CD14-positive monocyte (primary cell): Measurements from ENCODE around the gene POC1A. TPM values are rescaled to one million over a fixed set of nuclear protein-coding genes. Genes with fewer than 3 reads are reported as not detected.

Experiments
- DNase-seq, 3 donors: peaks; one replicate each; pipeline ENCODE4 v3.0.0-alpha.2; 2011 to 2022
- H2AFZ ChIP-seq: 2 replicates; pipeline ENCODE4 v1.6.0; 2012; ENCODE audit warnings: mild to moderate bottlenecking, low read depth, low read length, inconsistent platforms; ENCODE audit not compliant: insufficient read depth, poor library complexity, severe bottlenecking
- H3K27ac ChIP-seq, 2 donors: 1 replicate in 1 of 2; 2 replicates in 1 of 2; pipeline ENCODE4 v1.5.1; 2012 to 2013; ENCODE audit warnings: low read length in 2 of 2, control low read depth in 1 of 2, inconsistent platforms in 1 of 2, low read depth in 1 of 2, mild to moderate bottlenecking in 1 of 2
- H3K27me3 ChIP-seq, 2 donors: one replicate each; pipeline versions ENCODE4 v1.6.0 to v1.6.1; 2011 to 2013; ENCODE audit warnings: low read length in 2 of 2; ENCODE audit not compliant: control insufficient read depth in 2 of 2, insufficient read depth in 2 of 2
- H3K36me3 ChIP-seq, 2 donors: replicated peaks in 1 of 2; 1 replicate in 1 of 2; 2 replicates in 1 of 2; pipeline versions ENCODE4 v1.5.1 to v1.6.1; 2012 to 2013; ENCODE audit warnings: low read length in 2 of 2, control low read depth in 1 of 2, inconsistent platforms in 1 of 2, mild to moderate bottlenecking in 1 of 2; ENCODE audit not compliant: insufficient read depth in 2 of 2, control insufficient read depth in 1 of 2
- H3K4me1 ChIP-seq, 2 donors: 1 replicate in 1 of 2; 2 replicates in 1 of 2; pipeline versions ENCODE4 v1.5.1 to v1.6.1; 2012 to 2013; ENCODE audit warnings: low read length in 2 of 2, control low read depth in 1 of 2, inconsistent platforms in 1 of 2, mild to moderate bottlenecking in 1 of 2, moderate library complexity in 1 of 2; ENCODE audit not compliant: insufficient read depth in 2 of 2, control insufficient read depth in 1 of 2
- H3K4me2 ChIP-seq: replicated peaks from 2 replicates; pipeline ENCODE3; 2012; ENCODE audit warnings: low read length, moderate library complexity, mild to moderate bottlenecking; ENCODE audit not compliant: poor library complexity, severe bottlenecking; ENCODE audit errors: extremely low read depth
- H3K4me3 ChIP-seq, 3 experiments: fragments of 200-600 bp in 1 of 3; sonication (generic) in 1 of 3; replicated peaks in 1 of 3; 1 replicate in 2 of 3; 2 replicates in 1 of 3; pipeline ENCODE4 v1.5.1; 2011 to 2013; ENCODE audit warnings: low read length in 3 of 3, mild to moderate bottlenecking in 3 of 3, control low read depth in 2 of 3, low read depth in 2 of 3, inconsistent platforms in 1 of 3, moderate library complexity in 1 of 3
- H3K79me2 ChIP-seq: 2 replicates; pipeline ENCODE4 v1.6.0; 2012; ENCODE audit warnings: mild to moderate bottlenecking, control low read depth, inconsistent platforms, low read length, moderate library complexity; ENCODE audit not compliant: insufficient read depth
- H3K9ac ChIP-seq: 2 replicates; pipeline ENCODE4 v1.6.0; 2017; ENCODE audit warnings: low read length, mild to moderate bottlenecking; ENCODE audit not compliant: insufficient read depth, poor library complexity, severe bottlenecking
- H3K9me3 ChIP-seq, 2 donors: replicated peaks in 1 of 2; 1 replicate in 1 of 2; 2 replicates in 1 of 2; pipeline versions ENCODE4 v1.5.1 to v1.6.1; 2012 to 2013; ENCODE audit warnings: low read length in 2 of 2, control low read depth in 1 of 2; ENCODE audit not compliant: control insufficient read depth in 1 of 2, insufficient read depth in 1 of 2
- H4K20me1 ChIP-seq: 2 replicates; pipeline ENCODE4 v1.6.0; 2012; ENCODE audit warnings: mild to moderate bottlenecking, low read length, control low read depth, moderate library complexity; ENCODE audit not compliant: insufficient read depth
- H3K27ac Mint-ChIP-seq, 7 donors: one replicate each; pipeline ENCODE4 v1.8.0; 2020; ENCODE audit warnings: mild to moderate bottlenecking in 7 of 7, mixed read lengths in 7 of 7, moderate library complexity in 6 of 7, inconsistent platforms in 2 of 7
- H3K27me3 Mint-ChIP-seq, 3 donors: one replicate each; pipeline ENCODE4 v1.8.0; 2021 to 2022; ENCODE audit warnings: low read depth in 3 of 3, mild to moderate bottlenecking in 3 of 3, mixed read lengths in 3 of 3, moderate library complexity in 3 of 3, inconsistent platforms in 1 of 3
- H3K36me3 Mint-ChIP-seq, 2 donors: one replicate each; pipeline ENCODE4 v1.8.0; 2020; ENCODE audit warnings: mixed read lengths in 2 of 2, inconsistent platforms in 1 of 2, mild to moderate bottlenecking in 1 of 2
- H3K4me1 Mint-ChIP-seq: one replicate; pipeline ENCODE4 v1.8.0; 2020; ENCODE audit warnings: mild to moderate bottlenecking, mixed read lengths
- H3K4me3 Mint-ChIP-seq, 2 donors: one replicate each; pipeline ENCODE4 v1.8.0; 2020; ENCODE audit warnings: mild to moderate bottlenecking in 2 of 2, mixed read lengths in 2 of 2, moderate library complexity in 1 of 2
- H3K9me3 Mint-ChIP-seq, 7 donors: one replicate each; pipeline ENCODE4 v1.8.0; 2020 to 2022; ENCODE audit warnings: mixed read lengths in 7 of 7, mild to moderate bottlenecking in 6 of 7, moderate library complexity in 6 of 7, inconsistent platforms in 2 of 7
- WGBS: methylation state at CpG from one replicate; pipeline ENCODE4 v1.1.5; 2013; ENCODE audit warnings: missing lambda C conversion rate; ENCODE audit not compliant: insufficient coverage; 5-methylcytosine and 5-hydroxymethylcytosine counted together
- intact Hi-C, 2 donors: fragments of 100-400 bp; cut with micrococcal nuclease; formaldehyde crosslinking; loops; one replicate each; pipeline versions ENCODE4 v1.15.0 to v1.15.1; 2023
- polyA plus RNA-seq, 3 donors: library from polyadenylated mRNA; depleted of rRNA in 1 of 3; unstranded in 2 of 3; stranded (reverse) in 1 of 3; fragments of 300-500 nt in 2 of 3; fragments of >200 nt in 1 of 3; fragmentation: Illumina TruSeq in 2 of 3; gene quantifications; 1 replicate in 2 of 3; 2 replicates in 1 of 3; pipeline ENCODE4 v1.2.3, GENCODE V29; 2012 to 2021
- TF ChIP-seq, protein P1 (sequence below): fragments of 200-600 bp; IDR thresholded peaks from one replicate; pipeline ENCODE4 v1.8.0; 2022; ENCODE audit warnings: antibody characterized with exemption, mild to moderate bottlenecking

The POC1A gene
- polyA plus RNA-seq, 3 donors: 1.2 to 2.0 (median 1.5) TPM

DNA sequence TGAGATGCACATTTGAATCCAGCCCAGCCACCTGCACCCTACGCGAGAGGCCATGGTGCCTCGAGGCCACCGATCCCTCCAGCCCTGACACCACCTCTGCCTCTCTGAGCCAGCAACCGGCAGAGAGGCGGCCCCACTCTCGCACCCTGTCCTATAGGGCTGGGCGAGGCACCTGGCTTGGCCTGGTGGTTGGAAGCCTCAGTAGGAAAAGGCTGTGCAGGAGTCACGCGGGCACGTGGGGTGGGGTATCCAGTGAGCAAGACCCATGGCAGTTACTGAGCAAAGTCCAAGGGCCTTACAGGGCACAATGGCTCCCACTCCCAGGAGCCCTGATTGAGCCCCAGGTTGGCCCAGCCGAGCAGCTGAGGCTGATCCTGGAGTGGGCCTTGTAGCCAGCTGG, 85.5 kb downstream of the POC1A start:
- Histone ChIP-seq H3K9ac (no peak overlapping the region), H4K20me1 (no peaks in the 10 kb centered on the region), H3K27ac (no peak overlapping the region), H3K9me3 (no peaks in the 10 kb centered on the region), H3K27me3 (no peaks in the 10 kb centered on the region), H3K4me2 (no peak overlapping the region), H3K36me3 (peaks cover 0 to 4% of the 10 kb centered on the region in 2 donors), H2AFZ (no peak overlapping the region), H3K79me2 (no peaks in the 10 kb centered on the region), H3K4me3 (no peak overlapping the region), H3K4me1 (peaks cover 36 to 50% of the 10 kb centered on the region in 2 donors)
- DNase-seq: no peak
- peaks cover 2 to 4% (median 2%) of the 10 kb centered on the region in 3 donors for H3K27me3 Mint-ChIP-seq
- 100% methylated on average over 10 of the region's 12 CpGs for WGBS
- TF ChIP-seq, protein P1, sequence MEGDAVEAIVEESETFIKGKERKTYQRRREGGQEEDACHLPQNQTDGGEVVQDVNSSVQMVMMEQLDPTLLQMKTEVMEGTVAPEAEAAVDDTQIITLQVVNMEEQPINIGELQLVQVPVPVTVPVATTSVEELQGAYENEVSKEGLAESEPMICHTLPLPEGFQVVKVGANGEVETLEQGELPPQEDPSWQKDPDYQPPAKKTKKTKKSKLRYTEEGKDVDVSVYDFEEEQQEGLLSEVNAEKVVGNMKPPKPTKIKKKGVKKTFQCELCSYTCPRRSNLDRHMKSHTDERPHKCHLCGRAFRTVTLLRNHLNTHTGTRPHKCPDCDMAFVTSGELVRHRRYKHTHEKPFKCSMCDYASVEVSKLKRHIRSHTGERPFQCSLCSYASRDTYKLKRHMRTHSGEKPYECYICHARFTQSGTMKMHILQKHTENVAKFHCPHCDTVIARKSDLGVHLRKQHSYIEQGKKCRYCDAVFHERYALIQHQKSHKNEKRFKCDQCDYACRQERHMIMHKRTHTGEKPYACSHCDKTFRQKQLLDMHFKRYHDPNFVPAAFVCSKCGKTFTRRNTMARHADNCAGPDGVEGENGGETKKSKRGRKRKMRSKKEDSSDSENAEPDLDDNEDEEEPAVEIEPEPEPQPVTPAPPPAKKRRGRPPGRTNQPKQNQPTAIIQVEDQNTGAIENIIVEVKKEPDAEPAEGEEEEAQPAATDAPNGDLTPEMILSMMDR: no peak
- intact Hi-C loops: no loop called here
- peaks cover 0 to 2% (median 0%) of the 10 kb centered on the region in 7 donors for H3K9me3 Mint-ChIP-seq
- peaks cover 47% of the 10 kb centered on the region for H3K4me1 Mint-ChIP-seq
- H3K36me3 Mint-ChIP-seq: peaks cover 2 to 12% of the 10 kb centered on the region in 2 donors
- H3K4me3 Mint-ChIP-seq: no peak overlapping the region
- H3K27ac Mint-ChIP-seq: no peak overlapping the region

DNA sequence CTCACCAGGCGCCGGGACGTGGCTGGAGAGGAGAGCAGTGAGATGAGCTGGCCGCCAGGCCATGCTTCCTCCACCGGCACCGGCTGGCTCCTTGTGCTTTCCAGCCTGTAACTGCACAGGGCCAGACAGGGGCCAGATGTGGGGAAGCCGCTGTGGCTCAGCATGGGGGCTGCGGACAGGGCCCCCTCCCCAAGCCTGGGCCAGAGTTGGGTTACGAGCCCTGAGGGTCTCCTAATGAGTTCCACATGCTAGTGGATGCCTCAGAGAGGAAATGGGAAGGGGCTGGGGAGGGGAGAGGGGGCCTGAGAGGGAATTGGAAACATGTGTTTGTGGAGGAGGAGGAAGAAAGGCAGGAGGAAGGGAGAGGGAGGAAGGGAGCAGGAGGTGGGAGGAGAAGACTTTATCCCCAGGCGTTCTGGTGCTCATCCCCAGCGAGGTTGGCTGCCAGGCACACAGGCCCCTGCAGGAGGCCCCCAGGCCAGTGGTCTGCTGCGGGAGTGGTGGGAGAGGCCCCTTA, 86.1 kb downstream of the POC1A start:
- Mint-ChIP-seq H3K27me3 (peaks cover 2 to 4% (median 2%) of the 10 kb centered on the region in 3 donors), H3K27ac (no peak overlapping the region)
- WGBS: 95% methylated on average over 11 of the region's 12 CpGs

More for the DNA sequence above, 86.1 kb downstream of the POC1A start:
- Histone ChIP-seq H3K4me2 (no peak overlapping the region), H3K27ac (no peak overlapping the region), H3K4me3 (no peak overlapping the region), H3K9ac (no peak overlapping the region), H3K4me1 (peaks cover 42 to 56% of the 10 kb centered on the region in 2 donors), H3K9me3 (no peaks in the 10 kb centered on the region), H4K20me1 (no peaks in the 10 kb centered on the region), H3K36me3 (no peaks in the 10 kb centered on the region), H3K79me2 (no peaks in the 10 kb centered on the region), H3K27me3 (no peaks in the 10 kb centered on the region), H2AFZ (no peak overlapping the region)
- Mint-ChIP-seq H3K9me3 (peaks cover 0 to 2% (median 0%) of the 10 kb centered on the region in 7 donors), H3K4me1 (peaks cover 54% of the 10 kb centered on the region), H3K4me3 (no peak overlapping the region), H3K36me3 (peaks cover 0 to 8% of the 10 kb centered on the region in 2 donors)
- intact Hi-C loops: no loop called here
- DNase-seq: no peak
- TF ChIP-seq, protein P1: no peak
